Inferior parietal cortex (tissue), 1 donor: Measurements from ENCODE around the gene ULBP1.
"Not testable (repeated sequence)": the region's sequence is repeated elsewhere in the genome, so short reads cannot be mapped to it uniquely, and the experiment has no call there.

Source experiments
- DNase-seq: peaks from one replicate; pipeline ENCODE4 v3.0.0-alpha.2; 2016; ENCODE audit errors: extremely low spot score

The ULBP1 gene

DNA sequence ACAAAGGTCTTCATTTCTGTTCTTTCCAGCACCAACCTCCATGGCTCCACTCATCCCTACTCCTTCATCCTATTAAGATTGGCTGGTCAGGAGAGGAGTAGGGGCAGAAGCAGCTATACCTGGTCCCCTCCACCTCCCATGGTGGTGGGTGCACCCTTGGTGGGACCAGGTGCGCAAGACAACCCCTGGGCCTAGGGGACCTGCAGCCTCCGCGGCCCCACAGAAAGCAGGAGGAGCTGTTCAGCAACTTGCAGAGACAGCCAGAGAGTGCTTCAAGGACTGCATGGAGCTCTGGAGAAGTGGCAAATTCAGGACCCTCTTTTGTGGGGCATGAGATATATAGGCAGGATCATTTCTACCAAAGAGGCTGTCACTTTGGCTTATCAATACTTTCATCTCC lies 12.1 kb upstream of the ULBP1 start:
- no peak for DNase-seq

DNA sequence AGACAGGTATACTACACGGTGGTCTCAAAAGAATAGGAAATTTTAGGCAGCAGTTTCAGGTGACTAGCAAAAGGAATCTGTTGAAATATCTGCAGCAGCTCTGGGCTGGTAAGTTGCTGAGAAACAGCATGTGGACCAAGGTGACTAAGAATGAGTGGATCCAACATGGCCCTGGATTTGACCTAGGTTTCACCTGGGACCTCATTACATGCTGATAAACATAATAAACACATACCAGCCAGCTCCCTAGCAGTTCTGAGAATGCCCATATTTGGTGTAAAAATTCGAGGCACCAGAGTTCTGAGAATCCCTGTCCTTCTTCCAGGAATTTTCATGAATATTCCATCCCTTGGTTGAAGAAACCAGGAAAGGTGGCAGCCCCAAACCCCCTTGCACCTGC lies 10.4 kb upstream of the ULBP1 start:
- DNase-seq, result not testable (repeated sequence)

DNA sequence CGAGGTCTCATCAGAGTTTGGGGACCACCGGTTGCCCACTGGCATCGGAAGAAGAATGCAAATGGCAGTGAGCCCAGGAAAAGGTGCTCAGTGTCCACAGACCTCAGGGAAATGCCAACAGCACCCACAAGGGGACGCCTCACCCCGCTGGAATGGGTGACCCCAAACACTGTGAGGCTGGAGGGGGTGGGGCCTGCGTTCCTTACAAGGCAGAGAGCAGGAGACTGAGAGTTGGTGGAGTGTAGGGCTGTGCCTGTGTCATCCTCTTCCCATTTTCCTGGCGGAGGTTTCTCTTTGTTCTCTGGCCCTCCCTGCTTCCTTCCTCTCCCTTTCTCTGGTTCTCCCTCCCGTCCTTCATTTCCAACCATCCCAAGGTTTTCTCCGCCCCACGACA lies 9.8 kb upstream of the ULBP1 start:
- not testable (repeated sequence) for DNase-seq

DNA sequence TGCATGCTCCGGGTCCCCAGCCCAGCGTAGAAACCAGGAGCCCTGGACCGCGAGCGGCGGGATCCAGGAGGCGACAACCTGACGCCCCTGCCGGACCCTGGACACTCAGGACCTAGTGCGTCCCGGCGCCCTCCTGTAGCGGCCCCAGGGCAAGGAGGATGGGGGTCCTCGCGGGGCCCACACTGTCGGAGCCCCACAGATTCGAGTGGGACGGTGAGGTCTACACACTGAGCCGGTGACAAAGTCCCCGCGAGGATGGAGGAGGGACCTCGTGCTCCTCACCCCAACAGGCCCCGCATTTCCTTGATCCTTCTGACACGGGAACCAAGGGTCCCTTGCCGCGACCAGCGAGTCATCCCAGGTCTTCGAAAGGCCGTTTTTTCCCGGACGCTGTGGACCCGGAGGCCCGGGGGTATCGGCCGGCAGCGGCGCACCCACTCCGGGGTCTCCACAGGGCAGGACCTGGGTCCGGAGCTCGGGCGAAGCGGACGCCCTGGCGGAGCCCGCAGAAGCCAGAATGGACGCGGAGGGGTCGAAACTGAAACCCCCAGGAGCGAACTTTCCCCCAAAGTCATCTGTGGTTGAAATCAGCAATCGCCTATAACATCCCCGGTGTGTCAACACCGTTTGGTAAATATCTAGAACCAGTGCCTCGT lies 9.3 kb upstream of the ULBP1 start:
- not testable (repeated sequence) for DNase-seq

DNA sequence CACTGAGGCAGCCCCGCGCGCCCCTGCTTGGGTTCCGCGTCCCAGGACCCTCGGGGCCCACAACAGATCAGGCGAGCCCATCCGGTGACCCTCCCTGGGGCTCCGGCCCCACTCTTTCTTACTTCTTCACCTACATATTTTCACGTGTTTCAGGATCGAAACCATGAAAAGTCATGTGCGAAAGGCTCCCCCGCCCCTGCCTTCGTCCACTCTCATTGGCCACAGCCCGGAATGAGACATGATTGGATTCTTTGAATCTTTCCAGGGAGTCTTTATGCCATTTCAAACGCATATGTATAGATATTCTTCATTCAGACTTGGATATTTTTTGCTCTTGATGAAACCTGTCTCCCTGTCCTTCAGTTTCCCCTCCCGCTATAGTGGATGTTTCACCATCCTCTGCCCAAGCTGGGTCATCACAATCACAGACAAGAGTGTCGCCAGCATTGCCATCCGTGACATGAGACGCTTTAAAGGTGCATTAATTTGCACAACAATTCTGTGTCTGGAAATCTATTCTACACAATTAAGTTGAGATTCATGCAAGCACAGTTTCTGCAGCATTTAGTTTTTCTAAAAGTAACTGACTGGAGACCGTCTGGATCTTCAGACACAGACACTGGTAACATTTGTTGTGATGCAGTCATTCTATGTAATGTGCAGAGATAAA lies 8.6 kb upstream of the ULBP1 start:
- DNase-seq, result not testable (repeated sequence)

DNA sequence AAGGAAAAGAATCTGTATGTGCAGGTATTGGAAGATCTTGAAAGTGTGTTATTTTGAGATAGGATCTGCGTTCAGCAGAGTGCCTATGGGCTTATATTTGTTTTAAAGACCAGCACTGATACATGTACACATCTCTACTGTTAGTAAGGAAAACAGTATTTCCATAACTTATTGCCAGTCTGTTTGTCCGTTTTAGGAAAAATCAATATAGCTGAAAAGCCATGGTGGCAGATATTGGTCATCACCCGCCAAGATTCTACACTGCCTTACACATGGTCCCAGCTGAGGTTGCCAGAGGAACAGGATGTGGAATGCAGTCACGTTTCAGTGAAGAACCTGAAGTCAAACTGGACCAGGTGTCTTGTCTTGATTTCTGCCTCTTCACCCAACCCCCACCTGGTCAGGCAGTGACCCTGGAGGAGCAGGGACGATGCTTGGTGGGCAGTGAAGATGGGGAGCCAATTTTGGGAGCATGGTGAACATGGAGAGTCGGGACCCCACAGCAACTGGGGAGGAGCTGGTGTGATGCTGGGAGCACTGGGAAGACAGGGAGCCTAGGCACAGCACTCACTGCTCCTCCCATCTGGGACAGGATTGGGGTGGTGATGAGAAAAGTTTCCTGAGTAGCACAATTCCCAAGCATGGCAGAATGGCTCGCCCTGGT lies 8.0 kb upstream of the ULBP1 start:
- DNase-seq, result not testable (repeated sequence)

DNA sequence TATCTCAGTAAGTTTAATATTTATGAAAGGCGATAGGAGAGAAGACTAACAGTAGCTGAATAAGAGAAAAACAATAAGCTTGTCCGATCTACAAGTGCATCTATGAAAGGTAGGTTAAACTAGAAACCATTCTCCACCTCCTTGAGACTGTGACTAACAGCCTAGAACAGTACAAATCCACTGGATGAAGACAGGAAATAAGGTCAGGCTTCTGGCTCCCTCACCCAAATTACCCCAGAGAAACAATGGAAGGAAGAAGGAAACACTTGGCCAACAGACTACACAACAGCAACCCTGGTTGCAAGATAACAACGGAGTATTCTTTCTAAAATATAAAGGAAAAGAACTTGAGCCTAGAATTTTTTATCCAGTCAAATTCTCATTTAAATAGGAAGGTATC lies 5.6 kb upstream of the ULBP1 start:
- not testable (repeated sequence) for DNase-seq

DNA sequence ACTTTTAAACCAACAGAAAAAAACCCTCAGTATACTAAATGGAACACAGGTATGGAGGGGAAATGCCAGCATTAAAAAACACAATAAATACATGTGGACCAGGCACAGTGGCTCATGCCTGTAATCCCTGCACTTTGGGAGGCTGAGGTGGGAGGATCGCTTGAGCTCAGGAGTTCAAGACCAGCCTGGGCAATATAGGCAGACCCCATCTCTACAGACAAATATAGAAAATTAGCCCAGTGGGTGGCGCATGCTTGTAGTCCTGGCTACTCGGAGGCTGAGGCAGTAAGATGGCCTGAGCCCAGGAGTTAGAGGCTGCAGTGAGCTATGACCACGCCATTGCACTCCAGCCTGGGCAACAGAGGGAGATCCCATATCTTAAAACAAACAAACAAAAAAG lies 3.9 kb upstream of the ULBP1 start:
- DNase-seq, result not testable (repeated sequence)

DNA sequence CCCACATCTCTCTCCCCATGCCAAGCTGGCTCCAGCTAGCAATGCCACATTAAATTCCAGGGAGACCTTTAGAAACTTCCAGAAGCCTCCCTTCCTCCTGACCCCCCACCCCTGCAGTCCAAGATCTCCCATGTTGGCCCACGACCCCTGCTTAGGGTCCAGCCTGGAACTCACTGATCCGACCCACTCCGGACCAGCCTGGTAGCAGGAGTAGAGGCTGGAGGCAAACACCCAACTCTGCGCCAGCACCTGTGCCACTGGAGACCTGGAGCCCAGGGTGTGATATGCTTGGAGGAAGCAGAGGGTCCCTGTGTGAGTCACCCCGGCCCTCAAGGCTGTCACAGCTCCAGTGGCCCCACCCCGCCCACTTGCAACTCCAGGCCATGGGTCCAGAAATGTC lies 3.3 kb upstream of the ULBP1 start:
- no peak for DNase-seq

DNA sequence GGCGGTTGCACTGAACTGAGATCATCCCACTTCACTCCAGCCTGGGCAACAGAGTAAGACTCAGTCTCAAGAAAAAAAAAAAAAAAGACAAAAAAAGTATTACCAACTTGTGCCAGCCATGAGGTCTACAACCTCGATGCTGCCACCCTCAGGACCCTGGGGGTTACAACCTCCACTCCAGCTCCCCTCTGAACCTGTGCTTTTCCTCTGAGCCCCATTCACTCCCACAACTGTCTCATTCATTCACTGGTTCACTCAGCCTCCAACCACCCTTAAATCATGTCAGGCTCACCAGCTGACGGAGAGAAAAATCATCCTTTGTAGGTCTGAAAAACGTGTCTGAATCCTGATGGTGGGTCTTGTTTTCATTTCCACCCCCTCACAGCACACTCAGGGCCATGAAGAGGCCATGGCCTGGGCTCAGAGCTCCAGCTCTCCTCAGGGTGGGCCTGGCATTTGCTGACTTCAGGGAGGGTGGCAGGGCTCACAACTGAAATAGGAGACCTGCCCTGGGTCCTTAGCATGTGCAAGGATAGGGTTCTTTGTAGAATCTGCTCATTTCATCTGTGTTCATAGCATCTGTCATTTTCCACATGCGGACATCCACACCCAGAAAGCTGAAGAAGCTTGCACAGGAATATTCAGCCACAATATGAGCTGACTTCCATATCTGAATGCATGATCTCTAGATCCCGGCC lies 1.9 kb upstream of the ULBP1 start:
- no peak for DNase-seq

DNA sequence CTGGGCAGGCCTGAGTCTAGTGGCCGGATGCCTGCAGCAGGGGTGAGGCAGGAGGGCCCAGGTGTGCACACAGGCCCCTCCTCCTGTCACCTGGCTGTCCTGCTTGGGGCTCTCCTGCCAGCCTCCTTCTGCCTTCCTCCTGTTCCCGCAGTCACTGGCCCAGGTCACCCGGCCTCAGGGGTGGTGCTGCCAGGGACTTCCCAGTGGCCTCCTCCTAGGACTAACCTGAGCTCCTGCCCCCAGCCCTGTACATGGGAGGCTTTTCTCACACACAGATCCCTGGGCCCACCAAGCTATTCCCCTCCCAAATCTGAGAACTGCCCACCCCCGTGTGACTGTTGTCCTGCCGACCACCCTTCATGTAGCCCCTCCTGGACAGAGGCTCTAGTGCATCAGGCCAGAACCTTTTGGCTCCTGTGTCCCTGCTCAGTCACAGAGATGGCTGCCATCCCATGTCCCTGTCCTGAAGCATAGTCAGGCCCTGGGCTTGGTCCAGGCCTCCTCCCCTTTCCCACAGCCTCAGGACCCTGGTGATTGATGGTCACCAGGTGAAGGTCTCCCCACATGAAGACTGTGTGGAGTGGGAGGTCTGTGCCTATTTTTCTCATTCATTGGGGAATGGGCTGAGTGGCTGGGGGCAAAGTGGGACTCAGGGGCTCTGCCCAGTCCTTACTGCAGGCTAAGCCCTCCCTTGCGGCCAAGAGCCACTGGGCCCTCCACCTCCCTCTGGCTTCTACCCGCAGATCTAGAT lies 1.1 kb upstream of the ULBP1 start:
- DNase-seq, result no peak

DNA sequence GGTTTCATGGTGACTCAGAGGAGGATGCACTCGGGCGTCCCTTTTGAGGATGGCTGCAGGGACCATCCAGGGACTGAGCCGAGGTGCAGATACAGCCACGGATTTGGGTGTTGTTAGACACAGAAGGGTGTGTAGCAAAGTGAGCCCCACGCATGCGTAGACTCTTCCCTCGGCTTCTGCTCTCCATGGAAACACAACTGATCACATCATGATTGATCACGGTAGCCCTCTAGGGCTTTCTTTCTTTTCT lies 606 bp upstream of the ULBP1 start:
- no peak for DNase-seq

DNA sequence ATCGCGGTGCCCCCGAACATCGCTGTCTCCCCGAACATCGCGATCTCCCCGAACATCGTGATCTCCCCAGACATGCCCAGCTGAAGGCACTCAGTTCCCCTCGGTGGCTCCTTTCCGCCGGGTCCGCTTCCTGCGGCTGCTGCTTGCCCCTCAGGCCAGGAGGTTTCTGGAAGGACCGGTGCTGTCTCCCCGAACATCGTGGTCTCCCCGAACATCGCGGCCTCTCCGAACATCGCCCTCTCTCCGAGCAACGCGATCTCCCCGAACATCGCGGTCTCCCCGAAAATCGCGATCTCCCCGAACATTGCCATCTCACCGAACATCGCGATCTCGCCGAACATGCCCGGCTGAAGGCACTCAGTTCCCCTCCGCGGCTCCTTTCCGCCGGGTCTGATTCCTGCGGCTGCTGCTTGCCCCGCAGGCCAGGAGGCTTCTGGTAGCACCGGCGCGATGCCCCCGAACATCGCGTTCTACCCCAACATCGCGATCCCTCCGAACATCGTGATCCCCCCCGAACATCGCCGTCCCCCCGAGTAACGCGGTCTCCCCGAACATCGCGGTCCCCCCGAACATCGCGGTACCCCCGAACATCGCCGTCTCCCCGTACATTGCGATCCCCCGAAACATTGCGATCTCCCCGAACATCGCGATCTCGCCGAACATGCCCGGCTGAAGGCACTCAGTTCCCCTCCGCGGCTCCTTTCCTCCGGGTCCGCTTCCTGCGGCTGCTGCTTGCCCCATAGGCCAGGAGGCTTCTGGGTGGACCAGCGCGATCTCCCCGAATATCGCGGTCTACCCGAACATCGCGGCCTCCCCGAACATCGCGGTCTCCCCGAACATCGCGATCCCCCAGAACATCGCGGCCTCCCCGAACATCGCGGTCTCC lies 808 bp downstream of the ULBP1 start:
- DNase-seq, result no peak

DNA sequence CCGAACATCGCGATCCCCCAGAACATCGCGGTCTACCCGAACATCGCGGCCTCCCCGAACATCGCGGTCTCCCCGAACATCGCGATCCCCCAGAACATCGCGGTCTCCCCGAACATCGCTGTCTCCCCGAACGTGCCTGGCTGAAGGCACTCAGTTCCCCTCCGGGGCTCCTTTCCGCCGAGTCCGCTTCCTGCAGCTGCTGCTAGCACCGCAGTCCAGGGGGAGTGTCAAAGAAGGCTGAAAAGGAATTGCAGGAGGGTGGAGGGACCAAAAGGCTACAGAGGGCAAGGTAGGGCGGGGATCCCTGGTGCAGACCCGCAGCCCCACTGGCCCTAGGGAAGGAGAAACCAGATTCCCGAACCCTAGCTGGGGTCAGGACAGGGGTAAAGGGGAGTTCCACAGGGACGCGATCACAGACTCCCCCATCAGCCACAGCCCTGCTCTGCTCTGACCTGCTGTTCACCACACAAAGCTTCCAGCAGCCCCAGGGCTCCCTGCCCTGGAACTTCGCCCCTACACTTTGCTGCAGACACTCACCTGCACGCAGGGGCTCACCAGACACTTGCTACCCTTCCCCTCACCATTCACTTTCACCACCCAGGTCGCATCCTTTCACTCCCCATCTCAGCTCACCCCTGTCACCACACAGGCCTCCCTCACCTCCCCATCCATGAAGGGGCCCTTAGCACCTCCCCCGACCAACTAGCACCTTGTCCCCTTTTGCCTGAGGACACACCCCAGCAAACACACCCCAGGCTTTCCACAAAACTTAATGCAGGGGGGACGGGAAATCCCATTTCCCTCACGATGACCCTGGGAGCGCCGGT lies 1.7 kb downstream of the ULBP1 start:
- DNase-seq, result no peak

DNA sequence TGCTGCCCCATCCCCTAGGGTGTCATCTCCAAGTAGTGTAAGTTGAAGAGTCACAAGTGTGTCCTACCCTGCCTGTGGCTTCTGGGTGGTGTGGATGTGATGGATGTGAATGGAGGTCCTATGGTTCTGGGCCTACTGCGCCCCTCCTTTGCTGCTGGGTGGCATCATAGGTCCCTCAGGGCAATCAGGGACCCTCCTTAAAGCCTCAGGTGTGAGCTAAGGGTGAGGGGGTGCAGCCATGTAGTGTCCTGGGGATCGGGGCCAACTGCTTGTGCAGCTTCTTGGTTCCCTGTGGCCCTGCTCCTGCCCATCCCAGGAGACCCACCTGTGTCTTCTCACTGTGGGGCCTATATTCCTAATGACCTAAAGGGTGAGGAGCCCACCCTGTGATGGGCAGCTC lies 2.6 kb downstream of the ULBP1 start:
- DNase-seq, result not testable (repeated sequence)

DNA sequence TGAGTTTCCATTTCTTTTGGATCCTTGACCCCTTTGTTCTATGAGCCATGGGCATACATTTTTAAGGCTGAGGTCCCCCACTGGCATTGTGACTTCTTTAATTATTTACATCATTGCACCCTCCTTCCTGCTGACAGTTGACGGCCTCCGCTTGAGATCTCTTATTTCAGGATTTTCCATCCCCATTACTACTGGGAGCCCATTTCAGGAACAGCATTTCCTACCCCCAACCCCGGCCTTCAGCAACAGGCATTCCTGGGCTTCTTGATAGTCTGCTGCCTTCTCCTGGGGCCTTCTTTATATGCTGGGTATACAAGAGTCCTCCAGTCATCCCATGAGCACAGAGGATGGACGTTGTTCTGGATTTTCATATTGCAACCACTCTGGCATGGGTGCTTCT lies 3.8 kb downstream of the ULBP1 start:
- DNase-seq, result no peak

DNA sequence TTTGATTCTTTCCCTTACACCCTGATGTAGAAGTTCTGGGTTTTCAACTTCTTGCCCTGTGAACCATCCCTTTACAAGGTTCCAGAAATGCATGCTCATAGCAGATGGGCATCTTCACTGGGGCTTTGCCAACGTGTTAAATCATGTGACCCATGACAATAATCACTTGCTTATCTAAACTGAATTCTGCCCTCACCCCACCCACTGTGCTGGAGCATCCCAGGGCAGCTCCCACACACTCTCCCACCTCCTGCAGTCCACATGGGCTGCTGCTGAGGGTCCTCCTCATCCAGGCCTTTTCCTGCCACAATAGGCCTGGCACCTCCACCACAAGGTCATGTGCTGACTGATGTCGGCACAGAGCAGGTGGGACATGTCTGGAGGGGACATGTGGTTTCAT lies 4.3 kb downstream of the ULBP1 start:
- DNase-seq, result not testable (repeated sequence)

DNA sequence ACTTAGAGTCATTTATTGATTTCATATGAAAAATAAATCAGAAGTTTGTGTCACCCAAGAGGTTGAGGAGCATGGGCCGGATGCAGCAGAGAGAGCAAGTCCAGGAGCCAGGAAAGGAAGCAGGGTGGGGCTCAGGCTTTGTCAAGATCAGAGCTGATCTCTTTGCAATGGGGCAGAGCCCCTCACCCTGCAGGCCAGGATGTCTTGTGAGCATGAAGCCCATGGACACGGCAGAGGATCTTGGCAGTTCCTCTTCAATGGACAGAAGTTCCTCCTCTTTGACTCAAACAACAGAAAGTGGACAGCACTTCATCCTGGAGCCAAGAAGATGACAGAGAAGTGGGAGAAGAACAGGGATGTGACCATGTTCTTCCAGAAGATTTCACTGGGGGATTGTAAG lies 5.2 kb downstream of the ULBP1 start:
- DNase-seq, result not testable (repeated sequence)

DNA sequence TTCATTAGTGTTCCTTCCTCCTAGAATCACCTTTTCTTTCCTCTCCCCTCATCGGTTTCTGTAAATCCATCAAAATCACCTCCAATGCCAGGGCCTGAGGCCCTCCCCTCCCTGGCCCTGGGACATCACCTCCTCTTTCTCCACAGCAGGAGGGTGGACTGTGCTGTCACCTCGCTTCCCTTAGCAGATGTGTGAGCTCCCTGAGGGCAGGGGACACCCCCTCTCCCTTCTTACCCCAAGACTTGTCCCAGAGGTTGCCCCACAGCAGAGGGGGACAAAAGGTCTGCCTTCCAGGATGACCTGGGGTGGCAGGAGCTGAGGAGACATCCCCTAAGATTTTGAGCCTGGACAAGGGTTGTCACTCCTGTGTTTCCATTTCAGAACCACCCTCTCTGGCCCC lies 5.9 kb downstream of the ULBP1 start:
- DNase-seq, result no peak

DNA sequence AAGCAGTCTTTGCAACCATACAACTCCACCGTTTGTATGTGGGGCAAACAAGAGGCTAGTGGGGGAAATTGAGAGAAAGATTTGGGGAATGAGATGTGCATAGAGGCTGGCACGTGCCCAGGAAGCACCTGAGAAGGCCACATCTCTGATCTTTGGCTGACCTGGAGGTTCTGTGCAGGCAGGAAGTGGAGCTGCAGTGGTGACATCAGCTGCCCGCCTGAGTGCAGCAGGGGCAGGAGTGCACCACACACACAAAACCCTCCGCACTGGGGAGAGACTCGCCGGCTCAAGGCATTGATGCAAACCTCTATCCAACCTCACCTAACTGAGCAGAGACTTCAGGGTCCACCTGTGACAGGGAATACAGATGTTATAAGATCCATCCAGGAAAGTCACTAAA lies 10.7 kb downstream of the ULBP1 start:
- DNase-seq, result not testable (repeated sequence)
